Bronchus fibroblast of lung (primary cell): ENCODE measurements around the gene IGSF11. TPM values are rescaled to one million over a fixed set of nuclear protein-coding genes. Genes with fewer than 3 reads are reported as not detected.

ENCODE experiments used
- total RNA-seq: library from RNA; depleted of rRNA; stranded (reverse); fragments of >200 nt; gene quantifications from 2 replicates; pipeline ENCODE4 v1.2.3, GENCODE V29; 2015

Gene IGSF11
- total RNA-seq = not detected in 2 replicates

GRCh38 chr3:119034256-119035013 is at the start of gene IGSF11:
Gene IGSF11 (minus strand): TSS chr3:119034846. CDS start chr3:119034582, 264 bp downstream.

Other genes starting within 250 kb of the IGSF11 start
- not detected in 2 replicates for gene TEX55, start 111.3 kb upstream of the IGSF11 start, total RNA-seq
- gene UPK1B, start 138.8 kb upstream of the IGSF11 start, total RNA-seq = not detected in 2 replicates
- 17.0 and 20.4 TPM in 2 replicates for gene B4GALT4, start 206.0 kb upstream of the IGSF11 start, total RNA-seq